HPDE6-E6E7 (cell line): ENCODE data around the gene CEACAM18.
"Not testable (repeated sequence)": the region's sequence is repeated elsewhere in the genome, so short reads cannot be mapped to it uniquely, and the experiment has no call there.

Experiments used
- DNase-seq: peaks from one replicate; pipeline ENCODE4 v3.0.0; 2011; ENCODE audit warnings: missing footprints; ENCODE audit errors: extremely low spot score

The CEACAM18 gene

GRCh38 chr19:51461723-51462161, 16.6 kb upstream of the CEACAM18 start:
- no peak for DNase-seq

DNA sequence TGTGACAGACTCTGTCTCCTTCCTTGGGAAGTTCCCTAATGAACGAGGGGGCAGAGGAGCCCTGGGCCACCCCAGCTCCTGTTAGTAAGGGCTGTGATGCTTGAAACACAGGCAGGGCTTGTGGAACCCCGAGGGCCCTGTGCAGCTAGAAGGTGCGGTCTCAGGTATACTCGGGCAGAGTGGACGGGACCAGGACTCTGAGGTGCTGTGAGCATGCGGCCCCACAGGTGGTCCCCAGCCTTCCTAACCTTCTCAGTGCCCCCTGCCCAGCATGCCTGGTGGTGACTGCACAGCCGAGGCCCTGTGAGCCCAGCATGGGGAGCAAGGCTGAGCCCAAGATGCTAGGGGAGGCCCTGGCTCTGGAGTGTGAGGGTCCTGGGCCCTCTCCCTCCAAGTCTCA, 16.1 kb upstream of the CEACAM18 start:
- no peak for DNase-seq

- DNase-seq = no peak
Measured at GRCh38 chr19:51462681-51463080, 15.7 kb upstream of the CEACAM18 start.

GRCh38 chr19:51463976-51464581, 14.3 kb upstream of the CEACAM18 start:
- not testable (repeated sequence) for DNase-seq

GRCh38 chr19:51466723-51467122, 11.6 kb upstream of the CEACAM18 start:
- no peak for DNase-seq

GRCh38 chr19:51467864-51468544, 10.3 kb upstream of the CEACAM18 start:
- no peak for DNase-seq

- DNase-seq = no peak
Measured at GRCh38 chr19:51468545-51468920, 9.8 kb upstream of the CEACAM18 start.

DNA sequence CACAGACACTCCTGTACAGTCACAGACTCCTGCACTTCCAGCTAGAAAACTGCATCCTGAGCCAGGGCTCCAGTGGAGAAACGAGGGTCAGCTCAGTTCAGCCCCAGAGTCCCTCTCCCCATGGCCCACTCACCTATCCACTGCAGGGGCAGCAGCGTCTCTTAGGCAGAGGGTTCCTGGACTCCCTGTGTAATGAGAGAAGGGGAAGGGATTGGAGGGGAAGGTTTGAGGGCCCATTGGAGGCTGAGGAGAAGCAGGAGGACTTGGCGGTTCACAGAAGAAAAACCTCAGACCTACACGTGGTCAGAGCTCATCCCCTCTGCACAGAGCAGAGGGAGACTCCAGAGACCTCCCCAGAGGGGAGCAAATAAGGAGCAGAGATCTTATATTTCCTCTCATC, 9.2 kb upstream of the CEACAM18 start:
- DNase-seq = no peak

DNA sequence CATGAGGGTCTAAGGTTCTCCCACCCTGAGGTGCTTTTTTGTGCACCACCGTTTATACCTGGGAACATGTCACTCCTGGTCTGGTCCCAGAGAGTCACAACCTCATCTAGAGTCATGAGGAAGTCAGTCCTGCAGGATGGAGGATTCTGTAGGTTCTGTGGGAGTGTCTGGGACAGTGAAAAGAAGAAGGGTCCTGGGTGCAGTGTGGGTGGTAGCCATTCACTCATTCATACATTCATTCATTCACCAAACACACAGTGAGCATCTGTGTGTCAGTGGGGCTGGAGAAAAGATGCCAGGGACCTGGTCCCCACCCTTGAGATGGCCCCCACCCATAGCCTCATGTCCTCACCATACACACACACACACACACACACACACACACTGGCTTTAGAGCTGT, 8.7 kb upstream of the CEACAM18 start:
- no peak for DNase-seq

GRCh38 chr19:51470966-51471365, 7.4 kb upstream of the CEACAM18 start:
- no peak for DNase-seq

- no peak for DNase-seq
Measured at GRCh38 chr19:51471527-51471926, 6.8 kb upstream of the CEACAM18 start.

DNA sequence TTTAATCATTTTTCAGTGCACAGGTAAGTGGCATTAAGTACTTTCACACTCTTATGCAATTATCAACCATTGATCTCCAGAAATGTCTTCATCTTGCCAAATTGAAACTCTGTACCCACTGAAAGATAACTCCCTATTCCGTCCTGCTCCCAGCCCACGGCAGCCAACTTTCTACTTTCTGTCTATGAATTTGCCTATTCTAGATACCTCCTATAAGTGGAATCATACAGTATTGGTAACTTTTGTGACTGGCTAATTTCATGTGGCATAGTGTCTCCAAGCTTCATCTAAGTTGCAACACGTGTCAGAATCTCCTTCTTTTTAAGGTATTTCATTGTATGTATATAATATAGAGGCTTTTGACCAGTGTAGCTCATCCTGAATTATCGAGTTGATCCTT, 5.7 kb upstream of the CEACAM18 start:
- DNase-seq = no peak

DNA sequence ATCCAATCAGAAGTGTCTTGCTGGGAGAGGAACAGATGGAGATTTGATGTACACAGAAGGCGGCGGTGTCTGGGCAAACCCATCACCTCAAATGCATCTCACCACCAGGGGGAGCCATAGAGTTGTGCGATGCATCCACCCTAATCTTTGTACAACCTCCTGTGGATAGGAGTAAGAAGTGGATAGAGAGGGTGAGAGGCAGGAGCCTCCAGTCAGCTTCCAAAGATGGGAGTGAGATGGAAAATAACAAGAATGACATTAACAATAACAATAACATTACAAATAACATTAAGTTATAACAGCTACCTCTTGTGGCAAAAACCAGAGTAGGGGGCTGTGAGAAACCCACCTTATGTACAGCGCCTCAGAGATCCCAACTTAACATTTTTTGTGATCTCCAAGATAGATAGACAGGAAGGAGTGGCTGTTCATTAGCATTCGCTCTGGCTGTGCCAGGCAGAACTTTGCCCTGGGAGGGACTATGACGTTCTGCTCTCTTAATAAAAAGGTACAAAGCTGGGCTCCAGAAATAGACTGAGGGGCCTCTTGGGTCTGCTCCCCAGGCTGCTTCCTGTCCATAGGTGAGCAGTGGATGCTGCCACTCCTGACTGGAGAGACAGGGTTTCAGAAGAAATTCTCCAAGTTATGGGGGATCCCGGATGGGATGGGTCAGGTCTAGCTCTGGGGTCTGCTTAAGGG, 5.2 kb upstream of the CEACAM18 start:
- peak; percentile 40 for DNase-seq

DNA sequence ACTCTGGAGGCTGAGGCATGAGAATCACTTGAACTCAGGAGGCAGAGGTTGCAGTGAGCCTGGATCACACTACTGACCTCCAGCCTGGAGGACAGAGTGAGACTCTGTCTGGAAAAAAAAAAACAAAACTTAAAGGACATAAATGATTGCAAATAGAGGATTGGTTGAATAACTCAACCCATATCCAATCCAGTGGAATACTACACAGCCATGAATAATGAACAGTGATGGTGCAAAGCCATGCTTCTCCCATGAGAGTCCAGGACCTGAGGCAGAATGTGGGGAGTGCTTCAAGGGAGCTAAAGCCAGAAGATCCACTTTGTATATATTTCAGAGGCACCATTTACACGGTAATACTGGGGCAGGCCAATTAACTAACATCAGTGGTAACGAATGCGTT, 2.2 kb upstream of the CEACAM18 start:
- no peak for DNase-seq

DNA sequence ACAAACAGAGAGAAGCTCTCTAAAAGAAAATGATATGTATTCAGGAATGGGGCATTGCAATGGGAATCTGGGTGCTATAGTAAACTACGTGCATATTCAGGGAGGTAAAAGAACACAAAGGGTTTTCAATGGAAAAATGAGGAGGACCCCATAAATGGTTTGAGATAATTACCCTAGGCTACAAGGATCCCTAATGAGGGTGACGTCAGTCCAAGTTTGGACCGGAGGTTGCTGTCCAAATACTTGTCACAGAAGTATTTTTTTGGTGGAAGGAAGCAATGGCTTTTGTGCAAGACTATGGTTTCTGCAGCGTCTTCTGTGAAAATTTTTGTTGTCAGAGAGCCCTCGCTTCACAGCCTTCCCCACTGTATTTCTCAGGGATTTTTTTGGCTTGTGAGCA, 995 bp upstream of the CEACAM18 start:
- DNase-seq = no peak

GRCh38 chr19:51479531-51480331, 1.4 kb downstream of the CEACAM18 start:
- no peak for DNase-seq

DNA sequence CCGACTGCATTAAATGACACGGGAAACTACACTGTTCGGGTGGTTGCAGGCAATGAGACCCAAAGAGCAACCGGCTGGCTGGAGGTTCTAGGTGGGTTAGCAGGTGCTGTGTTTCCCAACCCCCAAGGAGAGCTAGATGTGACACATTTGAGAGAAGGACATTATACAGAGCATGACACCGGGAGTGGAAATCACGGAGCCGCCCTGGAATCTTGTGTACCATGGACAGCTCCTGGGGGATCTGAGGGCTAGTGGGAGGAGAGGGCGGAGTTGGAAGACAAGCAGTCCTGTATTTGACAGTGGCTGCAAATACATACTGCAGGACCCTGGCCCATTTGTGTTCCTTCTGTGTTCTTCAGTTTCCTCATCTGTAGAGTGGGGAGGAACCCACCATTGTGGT, 2.3 kb downstream of the CEACAM18 start:
- no peak for DNase-seq

- DNase-seq = no peak
Measured at GRCh38 chr19:51485960-51486660, 7.8 kb downstream of the CEACAM18 start.

DNA sequence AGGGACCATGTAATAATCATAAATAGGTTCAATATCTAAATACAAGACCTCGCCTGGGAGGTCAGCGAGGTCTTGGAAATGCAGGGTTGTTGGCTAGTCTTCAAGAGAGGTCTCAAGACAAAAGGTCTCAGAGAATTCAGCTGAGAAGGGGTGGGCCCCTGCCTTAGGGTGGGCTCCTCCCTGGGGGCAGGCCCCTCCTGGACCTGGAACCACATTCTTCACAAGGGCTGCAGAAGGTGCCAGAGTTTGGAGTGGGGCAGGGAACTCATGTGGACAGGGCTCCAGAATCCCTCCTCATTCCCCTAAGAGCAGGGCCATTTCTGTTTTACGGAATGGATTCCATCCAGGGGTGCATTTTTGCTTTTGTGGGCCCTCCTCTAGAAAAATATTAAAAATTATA, 10.2 kb downstream of the CEACAM18 start:
- no peak for DNase-seq

DNA sequence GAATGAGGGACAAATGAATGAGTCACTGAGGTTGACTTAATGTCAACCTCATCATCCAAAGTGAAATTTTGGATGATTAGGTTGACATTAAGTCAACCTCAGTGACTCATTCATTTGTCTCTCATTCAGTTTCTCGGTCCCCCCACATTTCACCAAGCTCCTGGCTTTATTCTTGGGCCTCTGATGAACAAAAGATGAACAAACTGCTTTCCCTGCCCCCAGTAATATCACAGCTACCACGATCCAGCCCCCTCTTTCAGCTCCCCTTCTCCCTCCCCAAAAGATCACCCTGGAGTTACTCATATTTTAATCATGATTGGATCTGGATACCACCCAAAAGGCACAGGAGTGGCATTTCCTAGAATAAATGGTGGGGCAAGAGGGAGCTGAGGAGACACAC, 10.8 kb downstream of the CEACAM18 start:
- no peak for DNase-seq

DNA sequence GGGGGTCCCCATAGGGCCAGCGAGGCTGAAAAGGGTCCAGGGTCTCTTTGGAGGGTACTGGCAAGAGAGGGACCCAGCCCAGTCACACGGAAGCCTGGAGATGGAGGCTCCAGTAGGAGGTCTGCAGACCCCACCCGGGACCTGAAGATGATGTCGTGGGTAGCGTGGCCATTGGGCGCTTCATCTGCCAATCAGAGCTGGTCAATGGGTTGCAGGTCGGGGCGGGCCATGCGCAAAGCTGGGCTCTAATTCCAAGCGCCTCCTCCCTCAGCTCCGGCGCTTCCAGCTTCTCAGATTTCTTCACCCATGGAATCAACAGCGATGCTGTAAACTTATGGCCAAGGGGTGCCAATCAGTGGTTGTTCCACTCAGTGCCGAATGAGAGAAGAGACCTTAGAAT, 12.3 kb downstream of the CEACAM18 start:
- DNase-seq = no peak

GRCh38 chr19:51491586-51491985, 13.2 kb downstream of the CEACAM18 start:
- DNase-seq = no peak
